HL-60 (cell line): Measurements from ENCODE around the gene TPRN.

Source experiments
- DNase-seq, 2 experiments: peaks; one replicate each; pipeline ENCODE4 v3.0.0-alpha.2; 2010 to 2020; ENCODE audit warnings: low read depth in 1 of 2, low spot score in 1 of 2
- H3K27ac ChIP-seq: fragments of 250-450 bp; sonication (Bioruptor Pico); replicated peaks from 2 replicates; pipeline ENCODE4 v1.5.1; 2020; ENCODE audit warnings: mild to moderate bottlenecking, moderate library complexity
- H3K27me3 ChIP-seq: fragments of 250-450 bp; sonication (Bioruptor Pico); 2 replicates; pipeline ENCODE4 v1.5.1; 2021; ENCODE audit warnings: mild to moderate bottlenecking, moderate library complexity; ENCODE audit not compliant: insufficient read depth, poor library complexity, severe bottlenecking
- H3K4me3 ChIP-seq: replicated peaks from 2 replicates; pipeline ENCODE4 v1.5.1; 2011; ENCODE audit warnings: mild to moderate bottlenecking, control low read depth, low read length; ENCODE audit not compliant: insufficient read depth
- GABPA ChIP-seq: IDR thresholded peaks from 2 replicates; pipeline ENCODE4 v1.6.1; 2012; ENCODE audit warnings: low read depth
- POLR2AphosphoS5 ChIP-seq: IDR thresholded peaks from 2 replicates; pipeline ENCODE4 v1.6.1; 2012; ENCODE audit warnings: low read depth
- SPI1 ChIP-seq: IDR thresholded peaks from 2 replicates; pipeline ENCODE4 v1.6.1; 2012; ENCODE audit warnings: low read depth, mild to moderate bottlenecking, borderline replicate concordance
- TF ChIP-seq, protein P1 (sequence below): IDR thresholded peaks from one replicate; pipeline ENCODE4 v1.5.1; 2011; ENCODE audit warnings: low read length, control low read depth, inconsistent platforms; ENCODE audit not compliant: insufficient read depth
- TF ChIP-seq, protein P2 (sequence below): IDR thresholded peaks from 2 replicates; pipeline ENCODE4 v1.6.1; 2012; ENCODE audit warnings: low read depth; ENCODE audit not compliant: insufficient replicate concordance

TPRN gene

DNA sequence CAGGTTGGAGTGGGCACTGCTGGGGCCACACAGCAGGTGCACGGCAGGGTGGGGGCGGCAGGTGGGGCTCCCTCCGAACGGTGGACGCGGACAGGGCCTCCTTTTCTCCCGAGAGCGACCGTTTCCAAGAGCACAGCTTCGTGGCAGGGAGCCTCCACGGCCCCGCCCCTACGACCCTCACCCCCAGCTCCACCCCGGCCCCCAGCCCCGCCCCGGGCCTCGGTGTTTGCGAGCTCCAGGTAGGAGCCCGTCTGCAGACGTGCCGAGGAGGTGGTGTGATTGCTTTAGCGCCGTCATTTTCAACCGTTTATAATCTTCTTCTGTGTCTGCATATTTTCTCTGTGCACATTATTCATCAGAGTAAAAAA, 52.8 kb downstream of the TPRN start:
- TF ChIP-seq, protein P1, sequence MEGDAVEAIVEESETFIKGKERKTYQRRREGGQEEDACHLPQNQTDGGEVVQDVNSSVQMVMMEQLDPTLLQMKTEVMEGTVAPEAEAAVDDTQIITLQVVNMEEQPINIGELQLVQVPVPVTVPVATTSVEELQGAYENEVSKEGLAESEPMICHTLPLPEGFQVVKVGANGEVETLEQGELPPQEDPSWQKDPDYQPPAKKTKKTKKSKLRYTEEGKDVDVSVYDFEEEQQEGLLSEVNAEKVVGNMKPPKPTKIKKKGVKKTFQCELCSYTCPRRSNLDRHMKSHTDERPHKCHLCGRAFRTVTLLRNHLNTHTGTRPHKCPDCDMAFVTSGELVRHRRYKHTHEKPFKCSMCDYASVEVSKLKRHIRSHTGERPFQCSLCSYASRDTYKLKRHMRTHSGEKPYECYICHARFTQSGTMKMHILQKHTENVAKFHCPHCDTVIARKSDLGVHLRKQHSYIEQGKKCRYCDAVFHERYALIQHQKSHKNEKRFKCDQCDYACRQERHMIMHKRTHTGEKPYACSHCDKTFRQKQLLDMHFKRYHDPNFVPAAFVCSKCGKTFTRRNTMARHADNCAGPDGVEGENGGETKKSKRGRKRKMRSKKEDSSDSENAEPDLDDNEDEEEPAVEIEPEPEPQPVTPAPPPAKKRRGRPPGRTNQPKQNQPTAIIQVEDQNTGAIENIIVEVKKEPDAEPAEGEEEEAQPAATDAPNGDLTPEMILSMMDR, result no peak
- TF ChIP-seq SPI1 (no peak), GABPA (no peak), POLR2AphosphoS5 (no peak)
- TF ChIP-seq, protein P2, sequence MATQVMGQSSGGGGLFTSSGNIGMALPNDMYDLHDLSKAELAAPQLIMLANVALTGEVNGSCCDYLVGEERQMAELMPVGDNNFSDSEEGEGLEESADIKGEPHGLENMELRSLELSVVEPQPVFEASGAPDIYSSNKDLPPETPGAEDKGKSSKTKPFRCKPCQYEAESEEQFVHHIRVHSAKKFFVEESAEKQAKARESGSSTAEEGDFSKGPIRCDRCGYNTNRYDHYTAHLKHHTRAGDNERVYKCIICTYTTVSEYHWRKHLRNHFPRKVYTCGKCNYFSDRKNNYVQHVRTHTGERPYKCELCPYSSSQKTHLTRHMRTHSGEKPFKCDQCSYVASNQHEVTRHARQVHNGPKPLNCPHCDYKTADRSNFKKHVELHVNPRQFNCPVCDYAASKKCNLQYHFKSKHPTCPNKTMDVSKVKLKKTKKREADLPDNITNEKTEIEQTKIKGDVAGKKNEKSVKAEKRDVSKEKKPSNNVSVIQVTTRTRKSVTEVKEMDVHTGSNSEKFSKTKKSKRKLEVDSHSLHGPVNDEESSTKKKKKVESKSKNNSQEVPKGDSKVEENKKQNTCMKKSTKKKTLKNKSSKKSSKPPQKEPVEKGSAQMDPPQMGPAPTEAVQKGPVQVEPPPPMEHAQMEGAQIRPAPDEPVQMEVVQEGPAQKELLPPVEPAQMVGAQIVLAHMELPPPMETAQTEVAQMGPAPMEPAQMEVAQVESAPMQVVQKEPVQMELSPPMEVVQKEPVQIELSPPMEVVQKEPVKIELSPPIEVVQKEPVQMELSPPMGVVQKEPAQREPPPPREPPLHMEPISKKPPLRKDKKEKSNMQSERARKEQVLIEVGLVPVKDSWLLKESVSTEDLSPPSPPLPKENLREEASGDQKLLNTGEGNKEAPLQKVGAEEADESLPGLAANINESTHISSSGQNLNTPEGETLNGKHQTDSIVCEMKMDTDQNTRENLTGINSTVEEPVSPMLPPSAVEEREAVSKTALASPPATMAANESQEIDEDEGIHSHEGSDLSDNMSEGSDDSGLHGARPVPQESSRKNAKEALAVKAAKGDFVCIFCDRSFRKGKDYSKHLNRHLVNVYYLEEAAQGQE, result no peak
- no peaks in the 10 kb centered on the region for H3K27me3 ChIP-seq
- no peak for DNase-seq
- H3K27ac ChIP-seq, result no peak overlapping the region
- H3K4me3 ChIP-seq, result no peak overlapping the region

DNA sequence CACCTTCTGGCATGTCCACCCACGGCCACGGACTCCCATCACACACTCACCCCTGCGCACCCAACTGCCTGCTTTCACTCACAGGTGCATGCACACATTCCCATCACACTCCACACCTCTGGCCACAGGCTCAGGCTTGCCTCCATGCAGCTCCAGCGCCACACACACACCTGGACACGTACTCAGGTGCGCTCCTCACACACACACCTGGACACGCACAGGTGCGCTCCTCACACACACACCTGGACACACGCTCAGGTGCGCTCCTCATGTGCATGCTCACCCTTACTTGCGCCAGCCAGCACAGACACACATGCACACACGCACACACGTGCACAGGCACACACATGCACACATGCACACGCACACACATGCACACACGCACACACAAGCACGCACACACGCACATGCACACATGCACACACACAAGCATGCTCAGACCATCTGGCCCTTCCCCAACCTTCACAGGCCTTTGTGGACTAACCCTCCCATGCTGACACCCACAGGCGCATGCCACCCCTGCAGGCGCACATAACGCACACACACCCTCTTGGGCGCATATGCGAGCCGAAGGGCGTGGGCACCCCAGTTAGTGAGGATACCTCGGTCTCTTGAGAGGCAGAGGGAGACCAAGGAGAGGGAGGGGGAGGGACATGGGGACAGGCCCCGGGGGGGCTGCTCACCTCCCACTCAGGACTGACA, 53.3 kb downstream of the TPRN start:
- no peaks in the 10 kb centered on the region for H3K27me3 ChIP-seq
- no peak overlapping the region for H3K4me3 ChIP-seq
- TF ChIP-seq GABPA (no peak), SPI1 (no peak), POLR2AphosphoS5 (no peak)
- TF ChIP-seq, protein P2, result no peak
- TF ChIP-seq, protein P1, result no peak
- no peak for DNase-seq
- H3K27ac ChIP-seq, result no peak overlapping the region

DNA sequence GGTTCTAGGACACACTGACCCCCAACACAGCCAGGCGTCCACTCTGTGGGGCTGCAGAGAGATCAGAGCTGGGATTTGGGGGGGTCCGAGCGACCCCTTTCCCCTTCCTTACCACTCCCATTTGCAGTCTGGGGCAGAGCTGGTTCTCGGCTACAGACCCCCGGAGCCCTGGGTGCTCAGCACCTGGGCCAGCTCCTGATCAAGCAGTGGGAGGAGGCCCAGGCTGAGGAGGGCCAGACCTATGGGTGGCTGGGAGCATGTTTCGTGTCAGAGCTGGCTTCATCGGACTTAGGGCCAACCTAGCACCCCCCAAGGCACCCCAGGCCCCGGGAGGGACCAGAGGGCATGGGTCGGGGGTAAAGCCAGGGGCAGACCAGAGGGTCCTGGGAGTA, 54.0 kb downstream of the TPRN start:
- Histone ChIP-seq H3K27me3 (no peaks in the 10 kb centered on the region), H3K4me3 (no peak overlapping the region), H3K27ac (no peak overlapping the region)
- no peak for DNase-seq
- TF ChIP-seq, protein P2, result peak; percentile 82
- no peak for TF ChIP-seq GABPA
